ENCODE data around the gene CD247. TPM values are rescaled to one million over a fixed set of nuclear protein-coding genes. Genes with fewer than 3 reads are reported as not detected.

The CD247 gene
- polyA plus RNA-seq, 1 of the 3 experiments (the other 2 are of a cell fraction) = 0.08 TPM

DNA sequence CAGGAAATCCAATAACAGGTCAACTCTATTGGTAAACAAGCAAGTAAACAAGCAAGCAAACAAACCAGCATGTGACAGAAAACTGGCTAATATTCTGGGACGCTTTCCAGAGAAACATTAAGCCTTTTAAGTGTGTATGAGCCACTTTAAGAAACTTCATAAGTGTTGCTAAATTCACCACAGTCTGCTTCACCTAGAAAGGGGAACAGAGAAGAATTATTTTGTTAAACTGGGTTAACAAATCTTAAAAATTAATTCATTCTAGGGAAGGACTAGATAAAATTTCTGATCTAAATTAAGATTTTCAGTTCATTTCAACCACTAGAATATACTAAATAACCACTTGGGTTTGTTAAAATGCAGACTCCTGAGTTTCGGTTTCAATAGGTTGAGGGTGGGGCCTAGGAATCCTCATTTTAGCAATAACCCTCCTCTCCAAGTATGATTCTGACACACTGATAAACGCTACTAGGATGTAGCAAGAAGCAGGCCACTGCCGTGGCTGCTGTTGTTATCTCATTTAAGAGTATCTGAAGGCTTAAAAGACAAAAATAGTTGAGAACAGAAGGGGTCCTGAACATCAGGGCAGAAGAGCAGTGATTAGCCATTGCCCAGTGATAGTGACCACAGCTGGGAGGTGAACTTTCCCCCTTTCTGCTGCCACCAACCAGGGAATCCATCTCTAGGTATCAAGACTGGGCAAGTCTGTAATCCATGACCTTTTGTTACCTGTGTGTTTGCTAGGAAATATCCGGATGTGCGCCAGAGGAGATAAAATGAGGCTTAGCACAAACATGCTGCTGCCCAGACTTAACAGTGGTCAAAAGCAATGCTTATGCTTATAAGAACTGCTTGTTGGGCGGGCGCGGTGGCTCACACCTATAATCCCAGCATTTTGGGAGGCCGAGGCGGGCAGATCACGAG lies 24.0 kb upstream of the CD247 start:
- Histone ChIP-seq H3K79me2 (ENCODE audit: insufficient read depth) (no peaks in the 10 kb centered on the region), H3K9me2 (no peaks in the 10 kb centered on the region), H3K27me3 (ENCODE audit: insufficient read depth) (no peaks in the 10 kb centered on the region), H3K27ac (ENCODE audit: low read depth in 2 of 2, low read length in 1 of 2) (no peak overlapping the region), H2AFZ (ENCODE audit: low read depth) (no peak overlapping the region; the same call in 1 of the 2 replicates), H3K36me3 (replicated peaks in 1 of 2; ENCODE audit: control insufficient read depth in 1 of 2, insufficient read depth in 2 of 2, low read length in 1 of 2) (peaks cover 0 to 3% of the 10 kb centered on the region in 2 experiments), H3K9me3 (no peaks in the 10 kb centered on the region), H4K20me1 (ENCODE audit: insufficient read depth) (no peaks in the 10 kb centered on the region), H3K4me3 (ENCODE audit: low read depth in 2 of 2, low read length in 1 of 2) (no peak overlapping the region), H3K4me2 (no peak overlapping the region), H3F3A (replicated peaks; ENCODE audit: insufficient read depth) (peaks cover 6% of the 10 kb centered on the region), H3K9ac (no peak overlapping the region), H3K4me1 (ENCODE audit: control insufficient read depth in 1 of 2, insufficient read depth in 2 of 2, low read depth in 1 of 2, low read length in 1 of 2) (peaks cover 0 to 2% of the 10 kb centered on the region in 2 experiments; a peak in 1 of 4 replicates)
- no peak for DNase-seq
- TF ChIP-seq, protein P1, sequence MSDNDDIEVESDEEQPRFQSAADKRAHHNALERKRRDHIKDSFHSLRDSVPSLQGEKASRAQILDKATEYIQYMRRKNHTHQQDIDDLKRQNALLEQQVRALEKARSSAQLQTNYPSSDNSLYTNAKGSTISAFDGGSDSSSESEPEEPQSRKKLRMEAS (IDR thresholded peaks at IDR 0.05; ENCODE audit: low read depth) = no peak
- TF ChIP-seq, protein P2, sequence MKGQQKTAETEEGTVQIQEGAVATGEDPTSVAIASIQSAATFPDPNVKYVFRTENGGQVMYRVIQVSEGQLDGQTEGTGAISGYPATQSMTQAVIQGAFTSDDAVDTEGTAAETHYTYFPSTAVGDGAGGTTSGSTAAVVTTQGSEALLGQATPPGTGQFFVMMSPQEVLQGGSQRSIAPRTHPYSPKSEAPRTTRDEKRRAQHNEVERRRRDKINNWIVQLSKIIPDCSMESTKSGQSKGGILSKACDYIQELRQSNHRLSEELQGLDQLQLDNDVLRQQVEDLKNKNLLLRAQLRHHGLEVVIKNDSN (IDR thresholded peaks at IDR 0.05; ENCODE audit: borderline replicate concordance, low read depth) = no peak
- TF ChIP-seq TEAD4 (IDR thresholded peaks at IDR 0.05; ENCODE audit: borderline replicate concordance, insufficient read depth) (no peak), RFX5 (IDR thresholded peaks at IDR 0.05; ENCODE audit: low read length) (no peak), MXI1 (IDR thresholded peaks at IDR 0.05; ENCODE audit: low read depth, low read length) (no peak), JUND (IDR thresholded peaks at IDR 0.05) (no peak), FOXJ3 (CRISPR knock-in tag; IDR thresholded peaks at IDR 0.05) (no peak), EZH2phosphoT487 (IDR thresholded peaks at IDR 0.05; ENCODE audit: borderline replicate concordance, low read depth) (no peak), POLR2AphosphoS5 (IDR thresholded peaks at IDR 0.05; ENCODE audit: low read depth, low read length) (no peak)
- TF ChIP-seq, protein P3, sequence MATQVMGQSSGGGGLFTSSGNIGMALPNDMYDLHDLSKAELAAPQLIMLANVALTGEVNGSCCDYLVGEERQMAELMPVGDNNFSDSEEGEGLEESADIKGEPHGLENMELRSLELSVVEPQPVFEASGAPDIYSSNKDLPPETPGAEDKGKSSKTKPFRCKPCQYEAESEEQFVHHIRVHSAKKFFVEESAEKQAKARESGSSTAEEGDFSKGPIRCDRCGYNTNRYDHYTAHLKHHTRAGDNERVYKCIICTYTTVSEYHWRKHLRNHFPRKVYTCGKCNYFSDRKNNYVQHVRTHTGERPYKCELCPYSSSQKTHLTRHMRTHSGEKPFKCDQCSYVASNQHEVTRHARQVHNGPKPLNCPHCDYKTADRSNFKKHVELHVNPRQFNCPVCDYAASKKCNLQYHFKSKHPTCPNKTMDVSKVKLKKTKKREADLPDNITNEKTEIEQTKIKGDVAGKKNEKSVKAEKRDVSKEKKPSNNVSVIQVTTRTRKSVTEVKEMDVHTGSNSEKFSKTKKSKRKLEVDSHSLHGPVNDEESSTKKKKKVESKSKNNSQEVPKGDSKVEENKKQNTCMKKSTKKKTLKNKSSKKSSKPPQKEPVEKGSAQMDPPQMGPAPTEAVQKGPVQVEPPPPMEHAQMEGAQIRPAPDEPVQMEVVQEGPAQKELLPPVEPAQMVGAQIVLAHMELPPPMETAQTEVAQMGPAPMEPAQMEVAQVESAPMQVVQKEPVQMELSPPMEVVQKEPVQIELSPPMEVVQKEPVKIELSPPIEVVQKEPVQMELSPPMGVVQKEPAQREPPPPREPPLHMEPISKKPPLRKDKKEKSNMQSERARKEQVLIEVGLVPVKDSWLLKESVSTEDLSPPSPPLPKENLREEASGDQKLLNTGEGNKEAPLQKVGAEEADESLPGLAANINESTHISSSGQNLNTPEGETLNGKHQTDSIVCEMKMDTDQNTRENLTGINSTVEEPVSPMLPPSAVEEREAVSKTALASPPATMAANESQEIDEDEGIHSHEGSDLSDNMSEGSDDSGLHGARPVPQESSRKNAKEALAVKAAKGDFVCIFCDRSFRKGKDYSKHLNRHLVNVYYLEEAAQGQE (IDR thresholded peaks at IDR 0.05; ENCODE audit: low read depth, low read length) = no peak
- ChIA-PET CTCF (interaction anchor here (0.7 to 6.8 kb wide), 8 partner anchors 10 to 274 kb away, joined by 3 to 84 read pairs (median 6); partner anchors contain the start of gene CREG1), POLR2A (no interaction called here)
- WGBS (ENCODE audit: low lambda C conversion rate) = 81% methylated on average over 12 of the region's 12 CpGs

DNA sequence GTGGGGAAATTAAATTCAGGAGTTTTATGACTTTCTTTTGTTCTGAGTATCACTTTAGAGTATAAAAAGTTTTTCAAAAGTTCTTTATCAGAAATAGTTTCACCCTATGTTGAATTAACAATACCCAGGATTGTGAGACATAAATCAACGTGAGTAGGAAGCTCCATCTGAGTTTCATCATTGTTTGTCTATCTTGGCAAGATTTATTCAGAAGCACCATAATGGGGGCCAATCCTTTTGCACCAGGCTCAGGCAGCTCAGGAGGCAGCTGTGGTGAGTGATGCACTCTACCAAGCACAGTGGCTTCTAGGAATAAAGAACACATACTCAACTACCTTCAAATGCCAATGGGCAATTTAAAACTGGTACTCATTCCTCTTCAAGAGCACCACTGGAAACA lies 23.3 kb upstream of the CD247 start:
- no peak overlapping the region for H3K27ac ChIP-seq (ENCODE audit: low read depth in 2 of 2, low read length in 1 of 2)
- peaks cover 6% of the 10 kb centered on the region for H3F3A ChIP-seq (replicated peaks; ENCODE audit: insufficient read depth)
- H3K4me1 ChIP-seq (ENCODE audit: control insufficient read depth in 1 of 2, insufficient read depth in 2 of 2, low read depth in 1 of 2, low read length in 1 of 2) = peaks cover 0 to 2% of the 10 kb centered on the region in 2 experiments; a peak in 1 of 4 replicates
- H2AFZ ChIP-seq (ENCODE audit: low read depth) = no peak overlapping the region
- ChIA-PET CTCF (interaction anchor here (1.1 to 6.8 kb wide), 7 partner anchors 9 to 167 kb away, joined by 3 to 84 read pairs (median 7); partner anchors contain the start of gene CREG1), POLR2A (no interaction called here)
- H3K4me2 ChIP-seq = no peak overlapping the region
- H3K9me2 ChIP-seq = no peaks in the 10 kb centered on the region
- 0% methylated on average over 1 of the region's 1 CpG for WGBS (ENCODE audit: low lambda C conversion rate)
- no peak overlapping the region for H3K9ac ChIP-seq
- no peaks in the 10 kb centered on the region for H3K27me3 ChIP-seq (ENCODE audit: insufficient read depth)
- H4K20me1 ChIP-seq (ENCODE audit: insufficient read depth) = no peaks in the 10 kb centered on the region
- H3K36me3 ChIP-seq (replicated peaks in 1 of 2; ENCODE audit: control insufficient read depth in 1 of 2, insufficient read depth in 2 of 2, low read length in 1 of 2) = peaks cover 0 to 3% of the 10 kb centered on the region in 2 experiments
- no peak for DNase-seq
- H3K9me3 ChIP-seq = no peaks in the 10 kb centered on the region
- no peaks in the 10 kb centered on the region for H3K79me2 ChIP-seq (ENCODE audit: insufficient read depth)
- H3K4me3 ChIP-seq (ENCODE audit: low read depth in 2 of 2, low read length in 1 of 2) = no peak overlapping the region
- no peak for TF ChIP-seq FOSL2 (IDR thresholded peaks at IDR 0.05; ENCODE audit: borderline replicate concordance, low read depth)
- no peak for TF ChIP-seq POLR2AphosphoS5 (IDR thresholded peaks at IDR 0.05; ENCODE audit: low read depth, low read length)
- TF ChIP-seq, protein P4, sequence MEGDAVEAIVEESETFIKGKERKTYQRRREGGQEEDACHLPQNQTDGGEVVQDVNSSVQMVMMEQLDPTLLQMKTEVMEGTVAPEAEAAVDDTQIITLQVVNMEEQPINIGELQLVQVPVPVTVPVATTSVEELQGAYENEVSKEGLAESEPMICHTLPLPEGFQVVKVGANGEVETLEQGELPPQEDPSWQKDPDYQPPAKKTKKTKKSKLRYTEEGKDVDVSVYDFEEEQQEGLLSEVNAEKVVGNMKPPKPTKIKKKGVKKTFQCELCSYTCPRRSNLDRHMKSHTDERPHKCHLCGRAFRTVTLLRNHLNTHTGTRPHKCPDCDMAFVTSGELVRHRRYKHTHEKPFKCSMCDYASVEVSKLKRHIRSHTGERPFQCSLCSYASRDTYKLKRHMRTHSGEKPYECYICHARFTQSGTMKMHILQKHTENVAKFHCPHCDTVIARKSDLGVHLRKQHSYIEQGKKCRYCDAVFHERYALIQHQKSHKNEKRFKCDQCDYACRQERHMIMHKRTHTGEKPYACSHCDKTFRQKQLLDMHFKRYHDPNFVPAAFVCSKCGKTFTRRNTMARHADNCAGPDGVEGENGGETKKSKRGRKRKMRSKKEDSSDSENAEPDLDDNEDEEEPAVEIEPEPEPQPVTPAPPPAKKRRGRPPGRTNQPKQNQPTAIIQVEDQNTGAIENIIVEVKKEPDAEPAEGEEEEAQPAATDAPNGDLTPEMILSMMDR (IDR thresholded peaks at IDR 0.05) = no peak
- TF ChIP-seq SIN3A (IDR thresholded peaks at IDR 0.05; ENCODE audit: borderline replicate concordance, low read depth, low read length) = no peak
- no peak for TF ChIP-seq TEAD4 (IDR thresholded peaks at IDR 0.05; ENCODE audit: borderline replicate concordance, insufficient read depth)
- no peak for TF ChIP-seq TCF12 (IDR thresholded peaks at IDR 0.05)
- TF ChIP-seq YY1 (IDR thresholded peaks at IDR 0.05; ENCODE audit: low read depth) = no peak
- no peak for TF ChIP-seq SMC3 (IDR thresholded peaks at IDR 0.05; ENCODE audit: low read depth, low read length)
- TF ChIP-seq ELF1 (IDR thresholded peaks at IDR 0.05) = no peak
- TF ChIP-seq EZH2phosphoT487 (IDR thresholded peaks at IDR 0.05; ENCODE audit: borderline replicate concordance, low read depth) = no peak
- no peak for TF ChIP-seq FOXJ3 (CRISPR knock-in tag; IDR thresholded peaks at IDR 0.05)
- TF ChIP-seq, protein P5, sequence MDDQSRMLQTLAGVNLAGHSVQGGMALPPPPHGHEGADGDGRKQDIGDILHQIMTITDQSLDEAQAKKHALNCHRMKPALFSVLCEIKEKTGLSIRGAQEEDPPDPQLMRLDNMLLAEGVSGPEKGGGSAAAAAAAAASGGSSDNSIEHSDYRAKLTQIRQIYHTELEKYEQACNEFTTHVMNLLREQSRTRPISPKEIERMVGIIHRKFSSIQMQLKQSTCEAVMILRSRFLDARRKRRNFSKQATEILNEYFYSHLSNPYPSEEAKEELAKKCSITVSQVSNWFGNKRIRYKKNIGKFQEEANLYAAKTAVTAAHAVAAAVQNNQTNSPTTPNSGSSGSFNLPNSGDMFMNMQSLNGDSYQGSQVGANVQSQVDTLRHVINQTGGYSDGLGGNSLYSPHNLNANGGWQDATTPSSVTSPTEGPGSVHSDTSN (IDR thresholded peaks at IDR 0.05) = no peak

Data from SK-N-SH (cell line).